ENCODE measurements around the gene SLF1. TPM values are rescaled to one million over a fixed set of nuclear protein-coding genes. Genes with fewer than 3 reads are reported as not detected.
A peak's percentile ranks its signal among the peaks of the same experiment; 100 is the strongest.
"Not testable (repeated sequence)": the region's sequence is repeated elsewhere in the genome, so short reads cannot be mapped to it uniquely, and the experiment has no call there.

Gene SLF1
- 1 to 10 TPM; 6.7 to 8.4 (median 7.5) TPM for total RNA-seq

GRCh38 chr5:94618493-94619328, at the start of gene SLF1, which contains the start of gene KIAA0825:
Gene SLF1, plus strand, starts transcription at chr5:94618669. Its CDS starts 10,142 bp downstream, at chr5:94628811.
Gene KIAA0825, minus strand, starts transcription at chr5:94618604. Its CDS starts 81,478 bp downstream, at chr5:94537126.
- TF ChIP-seq EP300 (IDR thresholded peaks at IDR 0.05) = peak in 1 of 2 donors; percentile 77
- TF ChIP-seq POLR2A (IDR thresholded peaks at IDR 0.05) = no peak
- no peaks in the 10 kb centered on the region for H3K9me3 ChIP-seq
- H3K36me3 ChIP-seq = no peaks in the 10 kb centered on the region
- peak within 1 kb of the TSS; percentile 61 to 88 (median 70) for H3K4me3 ChIP-seq
- WGBS, 2 donors = 1% methylated on average over 52 to 54 of the region's 63 CpGs
- H3K4me1 ChIP-seq = peaks cover 0 to 31% (median 12%) of the 10 kb centered on the region in 4 donors
- DNase-seq (ENCODE audit: low spot score in 2 of 2) = peak; percentile 73 to 78
- H3K27ac ChIP-seq = peak within 1 kb of the TSS in 3 of 4 donors; percentile 37 to 67 (median 65)
- H3K27me3 ChIP-seq = no peaks in the 10 kb centered on the region

- TF ChIP-seq POLR2A (IDR thresholded peaks at IDR 0.05) = no peak
- no peak for TF ChIP-seq CTCF (IDR thresholded peaks at IDR 0.05)
- no peak for TF ChIP-seq EP300 (IDR thresholded peaks at IDR 0.05)
- DNase-seq (ENCODE audit: low spot score in 2 of 2) = no peak
- H3K36me3 ChIP-seq = no peaks in the 10 kb centered on the region
These were observed 47.1 kb upstream of the SLF1 start for GRCh38 chr5:94571415-94571814.

GRCh38 chr5:94573349-94573748, 45.1 kb upstream of the SLF1 start:
- 83 to 92% methylated on average over 1 of the region's 1 CpG for WGBS, 2 donors
- H3K9me3 ChIP-seq = not testable (repeated sequence)

More at GRCh38 chr5:94571415-94571814, 47.1 kb upstream of the SLF1 start:
- Histone ChIP-seq H3K9me3 (no peaks in the 10 kb centered on the region), H3K4me3 (no peak overlapping the region), H3K27me3 (no peaks in the 10 kb centered on the region), H3K27ac (no peak overlapping the region), H3K4me1 (no peaks in the 10 kb centered on the region)

GRCh38 chr5:94575196-94575595, 43.3 kb upstream of the SLF1 start:
- Histone ChIP-seq H3K27ac (no peak overlapping the region), H3K27me3 (no peaks in the 10 kb centered on the region), H3K9me3 (no peaks in the 10 kb centered on the region), H3K4me1 (no peaks in the 10 kb centered on the region), H3K4me3 (no peak overlapping the region), H3K36me3 (no peaks in the 10 kb centered on the region)
- DNase-seq (ENCODE audit: low spot score in 2 of 2) = no peak
- 95 to 96% methylated on average over 4 of the region's 4 CpGs for WGBS, 2 donors
- TF ChIP-seq CTCF (IDR thresholded peaks at IDR 0.05) = no peak
- TF ChIP-seq EP300 (IDR thresholded peaks at IDR 0.05) = no peak
- no peak for TF ChIP-seq POLR2A (IDR thresholded peaks at IDR 0.05)

More at GRCh38 chr5:94573349-94573748, 45.1 kb upstream of the SLF1 start:
- H3K4me3 ChIP-seq; DNase-seq (ENCODE audit: low spot score in 2 of 2); H3K27ac ChIP-seq; H3K4me1 ChIP-seq; H3K27me3 ChIP-seq; H3K36me3 ChIP-seq: not testable (repeated sequence)

- Histone ChIP-seq H3K4me3 (no peak overlapping the region), H3K27ac (no peak overlapping the region), H3K9me3 (no peaks in the 10 kb centered on the region), H3K36me3 (no peaks in the 10 kb centered on the region), H3K27me3 (no peaks in the 10 kb centered on the region), H3K4me1 (no peaks in the 10 kb centered on the region)
- DNase-seq (ENCODE audit: low spot score in 2 of 2) = no peak
- no peak for TF ChIP-seq EP300 (IDR thresholded peaks at IDR 0.05)
- TF ChIP-seq CTCF (IDR thresholded peaks at IDR 0.05) = no peak
- no peak for TF ChIP-seq POLR2A (IDR thresholded peaks at IDR 0.05)
These were observed 40.8 kb upstream of the SLF1 start for GRCh38 chr5:94577466-94578245.
